HEK293 (cell line): ENCODE measurements around the gene PRPF8.

Experiments
- KLF16 ChIP-seq: fragments of 450-650 bp; formaldehyde crosslinking; IDR thresholded peaks from 2 replicates; pipeline ENCODE4 v1.5.1; 2017; ENCODE audit warnings: missing biosample characterization, missing genetic modification characterization
- MZF1 ChIP-seq: fragments of 450-650 bp; formaldehyde crosslinking; IDR thresholded peaks from 2 replicates; pipeline ENCODE4 v1.5.1; 2017; ENCODE audit warnings: missing biosample characterization, missing genetic modification characterization, borderline replicate concordance
- SCRT1 ChIP-seq: fragments of 450-650 bp; formaldehyde crosslinking; IDR thresholded peaks from 2 replicates; pipeline ENCODE4 v1.5.1; 2016; ENCODE audit warnings: missing biosample characterization, missing genetic modification characterization, borderline replicate concordance
- WT1 ChIP-seq: fragments of 450-650 bp; formaldehyde crosslinking; IDR thresholded peaks from 2 replicates; pipeline ENCODE4 v1.5.1; 2016; ENCODE audit warnings: missing biosample characterization, missing genetic modification characterization
- YY1 ChIP-seq: fragments of 450-650 bp; formaldehyde crosslinking; IDR thresholded peaks from 2 replicates; pipeline ENCODE4 v1.5.1; 2018; ENCODE audit warnings: missing biosample characterization, missing genetic modification characterization
- ZEB2 ChIP-seq: fragments of 450-650 bp; formaldehyde crosslinking; IDR thresholded peaks from 2 replicates; pipeline ENCODE4 v1.5.1; 2016; ENCODE audit warnings: missing biosample characterization, missing genetic modification characterization
- ZNF114 ChIP-seq: fragments of 450-650 bp; formaldehyde crosslinking; IDR thresholded peaks from 2 replicates; pipeline ENCODE4 v1.5.0; 2017; ENCODE audit warnings: missing biosample characterization, missing genetic modification characterization
- ZNF157 ChIP-seq: fragments of 450-650 bp; formaldehyde crosslinking; IDR thresholded peaks from 2 replicates; pipeline ENCODE4 v1.5.1; 2016; ENCODE audit warnings: missing biosample characterization, missing genetic modification characterization
- ZNF221 ChIP-seq: fragments of 450-650 bp; formaldehyde crosslinking; IDR thresholded peaks from 2 replicates; pipeline ENCODE4 v1.5.1; 2017; ENCODE audit warnings: missing biosample characterization, missing genetic modification characterization, borderline replicate concordance
- ZNF23 ChIP-seq: fragments of 450-650 bp; formaldehyde crosslinking; IDR thresholded peaks from 2 replicates; pipeline ENCODE4 v1.5.1; 2016; ENCODE audit warnings: missing biosample characterization, missing genetic modification characterization, borderline replicate concordance
- ZNF239 ChIP-seq: fragments of 450-650 bp; formaldehyde crosslinking; IDR thresholded peaks from 2 replicates; pipeline ENCODE4 v1.5.1; 2016; ENCODE audit warnings: missing biosample characterization, missing genetic modification characterization
- ZNF248 ChIP-seq: fragments of 450-650 bp; formaldehyde crosslinking; IDR thresholded peaks from 2 replicates; pipeline ENCODE4 v1.5.1; 2017; ENCODE audit warnings: missing biosample characterization, missing genetic modification characterization
- ZNF266 ChIP-seq: fragments of 450-650 bp; formaldehyde crosslinking; IDR thresholded peaks from 2 replicates; pipeline ENCODE4 v1.5.1; 2016; ENCODE audit warnings: missing biosample characterization, missing genetic modification characterization, low read depth
- ZNF280D ChIP-seq: fragments of 450-650 bp; formaldehyde crosslinking; IDR thresholded peaks from 2 replicates; pipeline ENCODE4 v1.5.1; 2016; ENCODE audit warnings: missing biosample characterization, missing genetic modification characterization
- ZNF354C ChIP-seq: fragments of 450-650 bp; formaldehyde crosslinking; IDR thresholded peaks from 2 replicates; pipeline ENCODE4 v1.5.1; 2016; ENCODE audit warnings: missing biosample characterization, missing genetic modification characterization, low read depth, borderline replicate concordance
- ZNF362 ChIP-seq: fragments of 450-650 bp; formaldehyde crosslinking; IDR thresholded peaks from 2 replicates; pipeline ENCODE4 v1.5.1; 2016; ENCODE audit warnings: missing biosample characterization, missing genetic modification characterization
- ZNF426 ChIP-seq: fragments of 450-650 bp; formaldehyde crosslinking; IDR thresholded peaks from 2 replicates; pipeline ENCODE4 v1.5.1; 2017; ENCODE audit warnings: missing biosample characterization, missing genetic modification characterization, mild to moderate bottlenecking, inconsistent platforms, moderate library complexity
- ZNF529 ChIP-seq: fragments of 450-650 bp; formaldehyde crosslinking; IDR thresholded peaks from 2 replicates; pipeline ENCODE4 v1.5.1; 2017; ENCODE audit warnings: missing genetic modification characterization, missing biosample characterization; ENCODE audit not compliant: insufficient replicate concordance
- ZNF596 ChIP-seq: fragments of 450-650 bp; IDR thresholded peaks from 2 replicates; pipeline ENCODE4 v1.5.0; 2018; ENCODE audit warnings: missing biosample characterization, mild to moderate bottlenecking, missing genetic modification characterization, moderate library complexity
- ZNF610 ChIP-seq: fragments of 450-650 bp; formaldehyde crosslinking; IDR thresholded peaks from 2 replicates; pipeline ENCODE4 v1.5.1; 2016; ENCODE audit warnings: missing biosample characterization, missing genetic modification characterization, borderline replicate concordance
- ZNF664 ChIP-seq: fragments of 450-650 bp; formaldehyde crosslinking; IDR thresholded peaks from 2 replicates; pipeline ENCODE4 v1.5.1; 2016; ENCODE audit warnings: missing biosample characterization, missing genetic modification characterization
- ZNF670 ChIP-seq: fragments of 450-650 bp; formaldehyde crosslinking; IDR thresholded peaks from 2 replicates; pipeline ENCODE4 v1.5.1; 2016; ENCODE audit warnings: missing biosample characterization, missing genetic modification characterization, low read depth
- ZNF677 ChIP-seq: fragments of 450-650 bp; IDR thresholded peaks from 2 replicates; pipeline ENCODE4 v1.5.0; 2018; ENCODE audit warnings: missing biosample characterization, mild to moderate bottlenecking, missing genetic modification characterization, moderate library complexity
- ZNF768 ChIP-seq: fragments of 450-650 bp; formaldehyde crosslinking; IDR thresholded peaks from 2 replicates; pipeline ENCODE4 v1.5.1; 2018; ENCODE audit warnings: missing biosample characterization, mild to moderate bottlenecking, missing genetic modification characterization
- ZSCAN4 ChIP-seq: fragments of 450-650 bp; formaldehyde crosslinking; IDR thresholded peaks from 2 replicates; pipeline ENCODE4 v1.5.1; 2017; ENCODE audit warnings: missing biosample characterization, missing genetic modification characterization
- ZXDB ChIP-seq: fragments of 450-650 bp; formaldehyde crosslinking; IDR thresholded peaks from 2 replicates; pipeline ENCODE4 v1.5.1; 2016; ENCODE audit warnings: missing biosample characterization, missing genetic modification characterization

Gene PRPF8

GRCh38 chr17:1617620-1618174 lies 67.0 kb downstream of the PRPF8 start (continued):
- TF ChIP-seq YY1 (tag by site-specific recombination), result no peak
- TF ChIP-seq SCRT1 (tag by site-specific recombination), result no peak
- TF ChIP-seq ZNF239 (tag by site-specific recombination), result no peak
- TF ChIP-seq MZF1 (tag by site-specific recombination), result no peak
- TF ChIP-seq ZNF768 (tag by site-specific recombination), result no peak
- no peak for TF ChIP-seq ZNF529
- no peak for TF ChIP-seq ZNF362
- TF ChIP-seq ZNF157 (tag by site-specific recombination), result no peak
- TF ChIP-seq KLF16 (tag by site-specific recombination), result no peak
- TF ChIP-seq ZNF280D (tag by site-specific recombination), result no peak
- no peak for TF ChIP-seq ZNF23 (tag by site-specific recombination)
- no peak for TF ChIP-seq ZEB2 (tag by site-specific recombination)
- TF ChIP-seq ZNF221 (tag by site-specific recombination), result no peak
- TF ChIP-seq ZNF248 (tag by site-specific recombination), result no peak
- no peak for TF ChIP-seq ZNF670 (tag by site-specific recombination)
- TF ChIP-seq ZNF610 (tag by site-specific recombination), result no peak
- TF ChIP-seq ZXDB (tag by site-specific recombination), result no peak
- TF ChIP-seq WT1, result no peak
- TF ChIP-seq ZNF664 (tag by site-specific recombination), result no peak
- no peak for TF ChIP-seq ZNF354C (tag by site-specific recombination)
- no peak for TF ChIP-seq ZNF114 (tag by site-specific recombination)
- TF ChIP-seq ZSCAN4, result no peak
- TF ChIP-seq ZNF426, result no peak
- no peak for TF ChIP-seq ZNF596 (tag by site-specific recombination)
- TF ChIP-seq ZNF677 (tag by site-specific recombination), result no peak
- TF ChIP-seq ZNF266 (tag by site-specific recombination), result no peak
